Measurements from ENCODE around the gene RAB12.

RAB12 gene

GRCh38 chr18:8660316-8660715, 51.1 kb downstream of the RAB12 start:
- H3K4me2 ChIP-seq (ENCODE audit: low read depth, low read length, poor library complexity, severe bottlenecking) = no peak overlapping the region
- H3K9me2 ChIP-seq (replicated peaks; ENCODE audit: insufficient read depth, low read length) = no peaks in the 10 kb centered on the region
- TF ChIP-seq CTCF (IDR thresholded peaks at IDR 0.05; ENCODE audit: insufficient read depth, low read length, poor library complexity, severe bottlenecking) = no peak
- no peak for TF ChIP-seq EZH2phosphoT487 (conservative IDR thresholded peaks at IDR 0.05; ENCODE audit: low read length)

GRCh38 chr18:8661754-8662559, 52.7 kb downstream of the RAB12 start:
- no peak overlapping the region for H3K9ac ChIP-seq (ENCODE audit: low read length)
- H3K4me2 ChIP-seq (ENCODE audit: low read depth, low read length, poor library complexity, severe bottlenecking) = no peak overlapping the region
- H3K27me3 ChIP-seq (ENCODE audit: low read length) = no peaks in the 10 kb centered on the region
- H3K9me3 ChIP-seq (ENCODE audit: insufficient read depth, low read length) = no peaks in the 10 kb centered on the region
- no peaks in the 10 kb centered on the region for H4K20me1 ChIP-seq (ENCODE audit: low read depth, low read length)
- H3F3A ChIP-seq (ENCODE audit: insufficient read depth) = no peaks in the 10 kb centered on the region
- no peaks in the 10 kb centered on the region for H3K79me2 ChIP-seq (ENCODE audit: insufficient read depth, low read length)
- no peaks in the 10 kb centered on the region for H3K9me2 ChIP-seq (replicated peaks; ENCODE audit: insufficient read depth, low read length)
- TF ChIP-seq EZH2phosphoT487 (conservative IDR thresholded peaks at IDR 0.05; ENCODE audit: low read length) (no peak), CTCF (IDR thresholded peaks at IDR 0.05; ENCODE audit: insufficient read depth, low read length, poor library complexity, severe bottlenecking) (no peak)
- no peak overlapping the region for H2AFZ ChIP-seq (ENCODE audit: low read depth, low read length, severe bottlenecking)
- no peak overlapping the region for H3K4me3 ChIP-seq (ENCODE audit: insufficient read depth, low read length, poor library complexity, severe bottlenecking)
- H3K27ac ChIP-seq (ENCODE audit: low read depth, low read length) = no peak overlapping the region
- no peaks in the 10 kb centered on the region for H3K36me3 ChIP-seq (ENCODE audit: low read length)

More at GRCh38 chr18:8660316-8660715, 51.1 kb downstream of the RAB12 start:
- H3K79me2 ChIP-seq (ENCODE audit: insufficient read depth, low read length) = no peaks in the 10 kb centered on the region
- H3K27me3 ChIP-seq (ENCODE audit: low read length) = no peaks in the 10 kb centered on the region
- no peaks in the 10 kb centered on the region for H4K20me1 ChIP-seq (ENCODE audit: low read depth, low read length)
- H3K36me3 ChIP-seq (ENCODE audit: low read length) = no peaks in the 10 kb centered on the region
- H3K9ac ChIP-seq (ENCODE audit: low read length) = no peak overlapping the region
- no peak overlapping the region for H3K4me3 ChIP-seq (ENCODE audit: insufficient read depth, low read length, poor library complexity, severe bottlenecking)
- H2AFZ ChIP-seq (ENCODE audit: low read depth, low read length, severe bottlenecking) = no peak overlapping the region
- H3F3A ChIP-seq (ENCODE audit: insufficient read depth) = no peaks in the 10 kb centered on the region
- no peak overlapping the region for H3K27ac ChIP-seq (ENCODE audit: low read depth, low read length)
- H3K9me3 ChIP-seq (ENCODE audit: insufficient read depth, low read length) = no peaks in the 10 kb centered on the region

GRCh38 chr18:8662560-8663255, 53.5 kb downstream of the RAB12 start:
- Histone ChIP-seq H3K4me2 (ENCODE audit: low read depth, low read length, poor library complexity, severe bottlenecking) (no peak overlapping the region), H3K79me2 (ENCODE audit: insufficient read depth, low read length) (no peaks in the 10 kb centered on the region), H3K9ac (ENCODE audit: low read length) (no peak overlapping the region), H2AFZ (ENCODE audit: low read depth, low read length, severe bottlenecking) (no peak overlapping the region), H3K9me3 (ENCODE audit: insufficient read depth, low read length) (no peaks in the 10 kb centered on the region), H3K27me3 (ENCODE audit: low read length) (no peaks in the 10 kb centered on the region), H4K20me1 (ENCODE audit: low read depth, low read length) (no peaks in the 10 kb centered on the region), H3K4me3 (ENCODE audit: insufficient read depth, low read length, poor library complexity, severe bottlenecking) (no peak overlapping the region), H3K9me2 (replicated peaks; ENCODE audit: insufficient read depth, low read length) (no peaks in the 10 kb centered on the region), H3K27ac (ENCODE audit: low read depth, low read length) (no peak overlapping the region), H3F3A (ENCODE audit: insufficient read depth) (no peaks in the 10 kb centered on the region), H3K36me3 (ENCODE audit: low read length) (no peaks in the 10 kb centered on the region)
- TF ChIP-seq EZH2phosphoT487 (conservative IDR thresholded peaks at IDR 0.05; ENCODE audit: low read length) (no peak), CTCF (IDR thresholded peaks at IDR 0.05; ENCODE audit: insufficient read depth, low read length, poor library complexity, severe bottlenecking) (no peak)
